HG03103 (cell line): Measurements from ENCODE around the gene ASB13.
"Not testable (repeated sequence)": the region's sequence is repeated elsewhere in the genome, so short reads cannot be mapped to it uniquely, and the experiment has no call there.

Experiments used
- ATAC-seq: cut with Tn5 transposase; IDR thresholded peaks from one replicate; pipeline ENCODE4 v1.9.1; 2021; ENCODE audit warnings: low read depth; ENCODE audit not compliant: unreplicated experiment

ASB13 gene

GRCh38 chr10:5593347-5593746 lies 73.0 kb downstream of the ASB13 start:
- not testable (repeated sequence) for ATAC-seq

DNA sequence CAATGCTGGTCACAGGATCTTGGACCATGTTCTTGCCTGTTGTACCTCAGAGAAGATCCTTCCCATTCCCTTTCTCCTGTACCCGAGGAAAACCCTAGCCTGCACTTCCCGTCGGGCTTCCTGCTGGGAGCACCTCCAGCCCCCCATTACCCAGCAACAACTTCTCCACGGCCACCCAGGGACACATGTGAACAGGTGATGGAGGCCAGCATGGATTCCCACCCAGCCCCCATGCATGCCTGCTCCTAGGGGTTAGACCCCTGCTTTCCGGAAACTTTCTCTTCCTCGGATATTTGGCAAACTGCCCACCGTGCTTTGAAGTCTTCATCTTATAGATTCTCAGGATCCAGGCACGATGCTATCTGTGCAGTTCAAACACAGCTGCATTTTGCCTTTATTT lies 74.3 kb downstream of the ASB13 start:
- no peak for ATAC-seq

DNA sequence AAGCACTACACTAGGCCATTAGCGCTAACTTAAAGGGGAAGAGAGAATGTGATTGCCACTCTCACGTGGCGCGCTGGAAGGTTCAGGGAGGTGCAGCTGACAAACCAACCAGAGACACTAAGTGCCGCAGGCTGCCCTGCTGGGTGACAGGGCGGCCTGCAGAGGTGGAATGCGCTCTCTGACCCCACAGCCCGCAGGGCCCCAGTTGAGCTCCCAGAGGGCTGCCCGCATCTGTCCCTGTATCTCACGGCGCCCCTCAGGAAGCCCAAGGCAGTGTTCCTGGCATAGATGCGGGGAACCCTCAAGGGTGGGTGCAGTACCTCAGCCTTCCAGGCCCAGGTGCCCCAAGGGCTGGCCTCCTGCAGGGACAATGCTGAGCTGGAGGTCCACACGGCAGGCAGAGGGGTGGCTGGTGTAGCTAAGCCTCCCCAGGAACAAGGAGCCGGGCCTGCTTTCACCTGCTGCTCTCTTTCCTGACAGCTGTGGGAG lies 75.0 kb downstream of the ASB13 start:
- ATAC-seq = no peak

GRCh38 chr10:5590816-5591215 lies 75.6 kb downstream of the ASB13 start:
- ATAC-seq = no peak

- ATAC-seq = no peak
Measured at GRCh38 chr10:5589661-5590511, 76.5 kb downstream of the ASB13 start.

DNA sequence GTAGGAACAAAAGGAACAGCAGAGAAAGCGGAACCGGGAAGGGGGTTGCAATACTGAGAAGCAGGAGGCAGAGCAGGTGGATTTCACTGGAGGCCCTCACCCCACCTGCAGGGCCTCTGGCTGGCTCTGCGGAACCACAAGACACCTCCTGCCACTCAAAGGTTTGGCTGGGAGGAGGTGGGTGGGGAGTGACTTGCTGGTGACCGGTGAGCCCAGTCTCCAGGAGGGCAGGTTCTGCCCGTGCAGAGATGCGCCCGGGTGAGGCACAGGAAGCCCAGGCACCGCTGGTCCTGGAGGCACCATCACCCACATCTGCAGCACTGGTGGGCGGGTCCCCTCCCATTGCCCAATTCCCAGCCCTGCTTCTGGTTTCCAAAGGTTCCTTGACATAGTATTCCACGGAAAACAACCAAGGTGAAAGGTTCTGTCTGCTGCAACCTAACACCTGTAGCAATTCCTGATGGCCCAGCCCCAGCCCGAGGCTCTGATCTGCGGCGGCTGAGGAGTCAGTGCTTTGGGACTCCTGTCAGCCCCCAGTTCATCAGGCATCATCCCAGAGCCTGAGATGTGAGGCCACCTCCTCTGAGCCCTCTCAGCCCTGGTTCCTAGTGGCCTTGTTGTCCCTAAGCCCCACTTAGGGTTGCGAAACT lies 77.3 kb downstream of the ASB13 start:
- ATAC-seq = no peak
